ENCODE results near the gene C4BPB.

C4BPB gene

DNA sequence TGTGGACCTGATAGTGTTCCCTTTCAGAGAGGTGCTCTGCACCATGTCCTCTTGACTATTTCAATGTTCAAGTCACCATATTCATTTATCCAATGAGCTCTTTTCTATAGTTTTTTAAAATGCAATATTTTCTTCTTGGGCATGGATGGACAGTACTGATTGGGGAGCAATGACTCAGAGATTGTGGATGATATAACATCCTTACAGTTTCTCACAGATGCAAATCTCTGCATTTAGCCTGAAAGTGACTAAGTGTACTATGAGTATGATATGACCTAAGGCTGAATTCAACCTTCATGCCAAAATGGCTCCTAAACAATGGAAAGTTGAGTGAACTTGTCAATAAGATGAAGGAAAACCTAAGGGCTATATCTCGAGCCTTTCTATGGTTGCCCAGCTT is 51.9 kb downstream of the C4BPB start:
- TF ChIP-seq, protein P1, sequence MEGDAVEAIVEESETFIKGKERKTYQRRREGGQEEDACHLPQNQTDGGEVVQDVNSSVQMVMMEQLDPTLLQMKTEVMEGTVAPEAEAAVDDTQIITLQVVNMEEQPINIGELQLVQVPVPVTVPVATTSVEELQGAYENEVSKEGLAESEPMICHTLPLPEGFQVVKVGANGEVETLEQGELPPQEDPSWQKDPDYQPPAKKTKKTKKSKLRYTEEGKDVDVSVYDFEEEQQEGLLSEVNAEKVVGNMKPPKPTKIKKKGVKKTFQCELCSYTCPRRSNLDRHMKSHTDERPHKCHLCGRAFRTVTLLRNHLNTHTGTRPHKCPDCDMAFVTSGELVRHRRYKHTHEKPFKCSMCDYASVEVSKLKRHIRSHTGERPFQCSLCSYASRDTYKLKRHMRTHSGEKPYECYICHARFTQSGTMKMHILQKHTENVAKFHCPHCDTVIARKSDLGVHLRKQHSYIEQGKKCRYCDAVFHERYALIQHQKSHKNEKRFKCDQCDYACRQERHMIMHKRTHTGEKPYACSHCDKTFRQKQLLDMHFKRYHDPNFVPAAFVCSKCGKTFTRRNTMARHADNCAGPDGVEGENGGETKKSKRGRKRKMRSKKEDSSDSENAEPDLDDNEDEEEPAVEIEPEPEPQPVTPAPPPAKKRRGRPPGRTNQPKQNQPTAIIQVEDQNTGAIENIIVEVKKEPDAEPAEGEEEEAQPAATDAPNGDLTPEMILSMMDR (IDR thresholded peaks at IDR 0.05): no peak
- Histone ChIP-seq H3K36me3 (no peaks in the 10 kb centered on the region), H3K27me3 (no peaks in the 10 kb centered on the region), H3K4me3 (ENCODE audit: low read depth in 1 of 2, low read length in 1 of 2) (no peak overlapping the region), H3K4me1 (ENCODE audit: control insufficient read depth in 1 of 2, insufficient read depth in 1 of 2, low read depth in 1 of 2, low read length in 1 of 2) (peaks cover 5% of the 10 kb centered on the region in 2 experiments), H3K9me3 (no peaks in the 10 kb centered on the region), H3K27ac (no peak overlapping the region)

DNA sequence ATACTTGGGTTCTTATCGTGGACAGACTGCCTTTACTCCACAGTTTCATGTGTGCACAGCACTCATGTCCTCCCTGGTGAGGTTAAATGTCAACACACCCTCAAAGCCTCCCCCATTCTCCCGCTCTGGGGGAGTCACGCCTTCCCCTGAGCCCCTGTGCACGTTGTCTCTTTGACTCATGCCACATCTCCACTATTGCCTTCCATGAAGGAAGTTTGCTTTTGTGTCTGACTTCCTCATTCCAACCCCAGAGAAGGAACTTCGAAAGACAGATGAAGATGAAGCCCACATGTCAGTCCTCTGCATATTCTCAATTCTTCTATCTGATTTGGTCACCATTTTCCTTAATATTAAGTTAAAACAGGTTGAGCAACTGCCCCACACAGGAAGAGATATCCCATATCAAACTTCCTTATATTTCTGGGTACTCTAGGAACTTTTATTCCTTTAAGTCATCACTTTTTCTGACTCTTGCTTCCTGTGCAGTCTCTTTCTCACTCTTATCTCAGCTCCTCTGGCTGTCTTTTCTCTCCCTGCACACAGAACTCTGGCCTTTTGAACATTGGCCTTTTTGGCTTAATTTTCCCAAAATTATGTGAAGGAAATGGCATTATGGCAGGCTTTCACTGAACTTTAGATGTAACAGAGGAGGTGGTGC is 56.9 kb downstream of the C4BPB start:
- Histone ChIP-seq H3K36me3 (no peaks in the 10 kb centered on the region), H3K4me1 (ENCODE audit: control insufficient read depth in 1 of 2, insufficient read depth in 1 of 2, low read depth in 1 of 2, low read length in 1 of 2) (peaks cover 8 to 12% of the 10 kb centered on the region in 2 experiments), H3K27ac (peak overlapping the region; percentile 56), H3K4me3 (ENCODE audit: low read depth in 1 of 2, low read length in 1 of 2) (no peak overlapping the region), H3K27me3 (no peaks in the 10 kb centered on the region), H3K9me3 (no peaks in the 10 kb centered on the region)
- TF ChIP-seq, protein P1 (IDR thresholded peaks at IDR 0.05): no peak

Data from neutrophil (primary cell).